Measurements from ENCODE around the gene SLC39A11.

Gene SLC39A11

DNA sequence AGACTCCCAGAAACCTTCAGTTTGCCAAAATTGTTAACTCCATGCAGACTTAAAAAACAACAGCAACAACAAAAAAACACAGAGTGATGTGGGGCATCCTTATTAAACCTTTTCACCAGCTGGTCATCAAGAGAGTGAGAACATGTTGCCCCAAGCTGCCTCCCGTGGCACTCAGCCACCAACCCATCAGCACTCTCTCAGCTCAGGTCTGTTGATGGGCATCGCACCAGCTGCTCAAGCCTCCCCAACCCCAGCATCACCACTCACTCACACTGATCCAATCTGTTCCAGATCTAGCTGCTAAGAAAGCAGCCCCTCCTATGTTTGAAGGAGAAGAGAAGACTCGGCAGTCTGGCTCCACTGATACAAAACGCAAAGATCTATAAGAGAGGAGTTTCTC lies 46.8 kb downstream of the SLC39A11 start:
- DNase-seq (ENCODE audit: low read depth in 2 of 3, low spot score in 1 of 3), result no peak

DNA sequence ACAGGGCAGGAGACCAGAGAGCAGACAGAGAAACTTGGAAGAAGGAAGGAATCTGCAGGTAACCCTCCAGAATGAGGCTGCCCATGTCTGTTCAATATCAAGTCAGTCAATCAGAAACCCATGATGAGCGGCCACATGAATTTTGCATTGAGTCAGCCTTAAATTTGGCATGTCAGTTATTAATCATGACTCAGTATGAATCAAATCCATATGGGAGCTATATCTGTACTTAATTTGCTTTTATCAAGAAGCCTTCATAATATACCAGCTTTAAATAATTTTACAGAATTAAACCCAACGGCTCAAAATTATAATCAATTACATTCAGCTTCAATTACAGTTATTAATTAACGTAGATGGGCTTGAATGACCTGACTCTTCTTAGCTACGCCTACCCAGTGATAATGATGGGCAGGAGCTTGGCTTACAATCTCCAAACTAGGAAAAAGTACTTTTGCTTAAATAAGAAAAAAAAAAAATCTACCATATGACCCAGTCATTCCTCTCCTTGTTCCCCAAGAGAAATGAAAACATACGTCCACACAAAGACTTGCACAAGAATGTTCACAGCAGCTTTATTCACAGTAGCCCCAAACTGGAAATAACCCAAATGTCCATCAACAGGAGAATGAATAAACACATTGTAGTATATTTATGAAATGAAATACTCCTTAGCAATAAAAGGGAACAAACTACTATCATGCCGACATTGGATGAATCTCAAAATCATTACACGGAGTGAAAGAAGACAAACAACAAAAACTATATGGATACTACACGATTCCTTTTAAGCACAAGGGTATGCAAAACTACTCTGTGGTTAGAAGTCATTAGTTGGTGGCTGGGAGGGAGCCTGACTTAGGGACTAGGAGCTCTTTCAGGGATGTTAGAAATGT lies 48.6 kb downstream of the SLC39A11 start:
- no peak for DNase-seq (ENCODE audit: low read depth in 2 of 3, low spot score in 1 of 3)

DNA sequence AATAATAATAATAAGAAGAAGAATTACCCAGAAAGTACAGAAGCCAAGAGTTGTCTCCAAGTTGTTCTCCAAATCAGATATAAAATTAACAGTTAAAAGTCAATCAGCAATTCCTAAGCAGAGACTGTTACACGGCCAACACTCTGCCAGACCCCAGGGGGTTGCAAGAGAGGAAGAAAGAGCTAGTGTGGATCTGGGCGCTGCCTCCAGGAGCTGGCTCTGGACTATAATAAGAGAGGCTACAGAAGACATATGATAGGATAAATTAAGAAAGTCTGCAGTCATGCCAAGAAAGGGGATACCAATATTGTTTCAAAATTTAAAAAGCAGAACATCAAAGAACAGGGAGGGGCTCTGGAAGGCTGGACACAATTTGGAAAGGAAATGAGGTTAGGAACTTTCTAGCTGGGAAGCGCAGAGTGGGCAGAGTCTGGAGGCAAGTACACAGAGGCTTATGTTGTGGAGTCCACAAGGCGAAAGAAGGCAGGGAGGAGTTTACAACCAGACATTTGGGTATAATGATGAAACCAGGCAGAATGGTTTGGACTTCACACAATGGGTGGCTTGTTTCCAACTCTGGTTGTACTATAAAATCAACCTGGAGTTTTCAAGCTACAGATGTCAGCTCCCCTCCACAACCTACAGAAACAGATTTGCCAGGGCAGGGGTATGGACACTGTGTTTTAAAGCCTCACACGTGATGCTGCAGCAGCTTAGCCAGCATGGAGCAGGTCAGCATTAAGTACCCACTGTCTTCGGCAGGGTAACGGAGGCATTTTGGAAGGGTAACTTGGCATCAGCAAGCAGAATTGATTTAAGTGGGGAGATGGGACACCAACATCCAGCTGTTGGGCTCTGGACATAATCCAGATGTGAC lies 49.4 kb downstream of the SLC39A11 start:
- DNase-seq (ENCODE audit: low read depth in 2 of 3, low spot score in 1 of 3), result no peak

DNA sequence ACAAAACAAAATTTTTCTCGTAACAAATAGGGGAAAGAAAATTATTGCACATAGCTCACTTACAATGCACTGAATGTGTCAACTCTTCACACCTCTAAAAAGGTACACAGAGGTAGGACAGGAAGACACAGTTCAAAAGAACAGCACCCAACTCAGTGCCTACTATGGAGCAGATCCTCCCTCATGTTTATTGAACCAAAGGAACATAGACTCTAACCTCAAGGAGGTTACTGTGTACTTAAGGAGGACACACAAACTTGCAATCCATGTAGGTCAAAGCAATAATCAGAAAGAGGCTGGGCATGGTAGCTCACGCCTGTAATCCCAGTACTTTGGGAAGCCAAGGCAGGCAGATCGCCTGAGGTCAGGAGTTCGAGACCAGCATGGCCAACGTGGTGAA lies 50.3 kb downstream of the SLC39A11 start:
- DNase-seq (ENCODE audit: low read depth in 2 of 3, low spot score in 1 of 3), result no peak

DNA sequence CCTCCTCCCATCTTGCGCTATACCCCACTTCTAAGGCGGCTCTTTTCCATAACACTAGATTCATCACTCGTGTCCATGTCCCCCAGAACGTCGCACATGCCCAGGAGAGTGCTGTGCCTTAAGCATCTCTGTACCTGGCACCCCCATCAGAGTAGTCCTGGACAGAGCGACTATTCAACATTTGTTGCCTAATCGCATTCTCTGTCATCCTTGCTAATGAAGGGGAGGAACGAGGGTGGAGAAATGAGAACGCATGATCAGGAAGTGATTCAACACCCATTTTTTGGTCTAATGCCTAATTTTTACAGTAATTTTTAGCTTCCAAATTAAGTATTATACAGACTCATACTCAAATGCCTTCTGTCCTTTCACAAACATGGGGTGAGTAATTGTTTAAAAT lies 53.2 kb downstream of the SLC39A11 start:
- DNase-seq (ENCODE audit: low read depth in 2 of 3, low spot score in 1 of 3), result no peak

DNA sequence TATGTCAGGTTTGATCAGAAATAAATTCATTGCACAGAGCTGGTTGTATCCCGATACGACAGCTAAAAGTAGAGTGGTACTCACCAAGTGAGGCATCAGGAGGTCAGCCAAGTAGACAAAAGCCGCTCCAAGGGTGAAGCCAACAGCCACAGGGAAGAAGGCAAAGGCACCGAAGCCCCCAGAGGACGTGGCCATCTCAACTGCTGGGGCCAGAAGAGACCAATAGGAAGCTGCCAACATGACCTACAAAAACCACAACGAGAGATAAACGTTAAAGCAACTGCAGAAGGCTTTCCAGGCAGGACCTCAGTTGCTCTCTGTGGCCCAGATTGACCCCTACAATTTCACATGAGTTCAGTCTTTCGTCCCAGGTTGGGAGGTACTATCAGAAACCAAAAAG lies 61.0 kb downstream of the SLC39A11 start:
- DNase-seq (ENCODE audit: low read depth in 2 of 3, low spot score in 1 of 3), result no peak

DNA sequence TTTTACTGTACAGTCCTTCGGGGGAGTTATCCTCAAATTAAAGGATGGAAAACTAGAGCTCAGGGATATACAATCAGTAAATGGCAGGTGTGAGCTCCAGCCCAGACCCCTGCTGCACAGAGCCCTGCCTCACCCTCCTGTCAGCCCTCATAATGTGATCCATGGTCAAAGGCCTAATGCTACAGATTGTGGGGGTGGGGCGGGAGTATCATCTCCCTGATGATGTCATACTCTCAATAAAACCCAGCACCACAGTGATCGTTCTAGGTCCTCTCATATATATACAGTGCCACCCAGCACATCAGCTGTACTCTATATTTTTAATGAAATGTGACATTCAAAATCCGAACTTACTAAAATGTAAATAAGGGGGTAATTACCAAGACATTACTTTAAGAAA lies 61.5 kb downstream of the SLC39A11 start:
- DNase-seq (ENCODE audit: low read depth in 2 of 3, low spot score in 1 of 3), result no peak

DNA sequence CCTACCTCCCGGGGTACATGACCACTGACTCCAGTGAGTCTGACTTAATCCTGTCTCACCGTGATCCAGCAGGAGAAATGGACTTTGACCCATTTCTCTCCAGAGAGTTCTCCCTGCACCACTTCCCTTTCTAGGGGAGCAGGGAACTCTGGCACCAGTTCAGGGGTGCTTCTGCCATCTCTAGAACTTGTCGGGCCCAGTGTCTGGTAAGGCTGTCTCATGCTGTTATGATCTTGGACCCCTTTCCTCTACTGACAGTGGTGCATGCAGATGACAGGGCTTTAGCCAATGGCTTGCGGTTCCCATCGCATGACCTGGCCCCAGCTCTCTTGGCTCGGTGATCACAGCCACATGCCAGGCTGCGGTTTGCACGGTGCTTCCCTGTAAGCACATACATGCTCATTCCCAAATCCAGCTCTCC lies 62.0 kb downstream of the SLC39A11 start:
- DNase-seq (ENCODE audit: low read depth in 2 of 3, low spot score in 1 of 3), result no peak

DNA sequence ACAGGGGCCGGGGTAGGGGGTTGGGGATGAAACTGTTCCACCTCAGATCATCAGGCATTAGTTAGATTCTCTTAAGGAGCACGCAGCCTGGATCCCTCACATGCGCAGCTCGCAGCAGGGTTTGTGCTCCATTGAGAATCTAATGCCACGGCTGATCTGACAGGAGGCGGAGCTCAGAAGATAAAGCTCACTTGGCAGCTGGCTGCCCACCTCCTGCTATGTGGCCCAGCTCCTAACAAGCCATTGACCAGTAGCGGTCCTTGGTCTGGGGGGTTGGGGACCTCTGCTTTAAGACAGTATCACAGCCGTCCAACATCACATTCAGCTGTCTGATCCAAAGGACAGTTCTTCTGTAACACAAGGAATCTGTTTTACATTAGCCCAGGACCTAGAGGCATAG lies 62.5 kb downstream of the SLC39A11 start:
- DNase-seq (ENCODE audit: low read depth in 2 of 3, low spot score in 1 of 3), result no peak

DNA sequence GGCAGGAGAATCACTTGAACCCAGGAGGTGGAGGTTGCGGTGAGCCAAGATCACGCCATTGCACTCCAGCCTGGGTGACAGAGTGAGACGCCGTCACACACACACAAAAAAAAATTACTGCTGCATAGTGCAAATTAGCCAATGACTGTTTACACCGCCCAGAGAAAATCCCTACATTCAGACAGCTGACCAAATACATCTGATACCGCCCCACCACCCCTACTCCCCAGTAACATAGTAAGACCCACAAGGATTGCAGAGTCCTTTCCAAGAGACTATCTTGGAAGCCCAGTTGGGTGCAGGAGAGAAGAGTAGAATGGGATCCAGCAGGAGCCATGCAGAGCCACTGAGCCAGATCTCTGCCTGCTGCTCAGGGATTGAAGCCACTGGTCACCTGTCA lies 63.5 kb downstream of the SLC39A11 start:
- DNase-seq (ENCODE audit: low read depth in 2 of 3, low spot score in 1 of 3), result no peak

DNA sequence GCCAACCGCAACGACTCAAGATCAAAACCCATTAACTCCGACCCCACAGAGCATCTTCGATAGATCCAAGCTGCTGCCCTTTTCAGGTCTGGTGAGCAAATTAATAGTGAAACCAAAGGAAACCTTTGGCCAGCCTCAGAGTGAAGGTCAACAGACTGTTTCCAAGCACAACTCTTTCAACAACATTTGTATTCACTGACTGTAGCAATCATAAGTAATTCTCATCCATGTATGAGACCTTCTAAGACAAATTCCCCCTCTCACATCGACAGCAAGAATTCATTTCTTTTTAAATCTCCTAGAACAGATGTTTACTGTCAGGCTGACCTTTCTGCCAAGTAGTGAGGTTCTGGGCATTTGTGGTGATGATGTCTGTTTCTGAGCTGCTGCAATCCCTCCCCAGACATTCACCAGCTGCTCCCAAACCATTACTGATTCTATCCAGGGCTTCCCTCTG lies 64.2 kb downstream of the SLC39A11 start:
- no peak for DNase-seq (ENCODE audit: low read depth in 2 of 3, low spot score in 1 of 3)

DNA sequence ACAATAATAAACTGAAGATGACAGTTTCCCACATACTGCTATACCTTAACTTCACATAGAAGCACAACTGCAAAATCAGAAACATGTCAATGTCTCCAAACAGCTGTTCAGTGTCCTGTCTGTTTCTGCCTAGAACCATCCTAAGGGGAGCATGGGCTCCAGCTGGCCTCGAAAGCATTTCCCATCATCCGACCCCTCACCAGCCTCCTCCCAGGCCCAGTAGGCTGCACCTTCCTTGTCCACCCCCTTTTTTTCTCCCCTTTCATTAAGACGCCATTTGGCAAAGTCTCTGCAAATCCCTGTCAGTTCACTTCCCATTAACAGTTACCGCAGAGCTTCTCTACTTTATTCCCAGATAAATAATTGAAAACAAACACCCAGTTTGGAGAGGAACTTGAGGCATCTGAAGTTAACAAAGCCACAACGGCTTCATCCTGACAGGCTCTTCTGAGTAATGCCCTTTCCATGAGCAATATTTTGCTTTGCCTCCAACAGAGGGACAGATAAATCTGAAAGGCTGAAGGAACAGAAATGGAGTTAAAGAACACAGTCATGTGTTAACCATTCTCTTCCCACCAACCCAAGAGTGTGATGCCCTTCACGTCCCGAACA lies 65.3 kb downstream of the SLC39A11 start:
- DNase-seq (ENCODE audit: low read depth in 2 of 3, low spot score in 1 of 3), result no peak

DNA sequence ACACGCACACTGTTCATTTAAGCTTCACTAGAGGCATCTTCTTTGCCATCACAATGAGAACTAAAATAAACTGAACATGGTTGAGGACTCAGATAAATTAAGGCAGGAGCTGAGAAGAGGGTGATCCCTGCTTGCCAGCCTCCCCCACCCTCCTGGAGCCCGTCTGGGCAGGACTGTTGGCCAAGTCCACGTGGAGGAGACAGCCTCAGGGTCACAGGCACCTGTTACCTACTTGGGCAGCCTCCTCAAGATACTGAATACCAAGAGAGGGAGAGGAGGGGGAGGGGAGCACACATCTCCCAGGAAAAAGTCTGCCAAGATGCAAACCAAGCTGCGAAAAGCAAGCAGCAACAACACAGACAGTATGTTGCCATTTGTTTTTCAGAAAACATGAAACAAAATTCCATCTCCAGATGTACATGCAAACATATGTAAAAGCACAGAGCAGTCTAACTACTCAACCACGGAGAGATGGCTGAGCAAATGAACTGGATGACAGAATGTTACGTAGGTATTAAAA lies 67.4 kb downstream of the SLC39A11 start:
- no peak for DNase-seq (ENCODE audit: low read depth in 2 of 3, low spot score in 1 of 3)

DNA sequence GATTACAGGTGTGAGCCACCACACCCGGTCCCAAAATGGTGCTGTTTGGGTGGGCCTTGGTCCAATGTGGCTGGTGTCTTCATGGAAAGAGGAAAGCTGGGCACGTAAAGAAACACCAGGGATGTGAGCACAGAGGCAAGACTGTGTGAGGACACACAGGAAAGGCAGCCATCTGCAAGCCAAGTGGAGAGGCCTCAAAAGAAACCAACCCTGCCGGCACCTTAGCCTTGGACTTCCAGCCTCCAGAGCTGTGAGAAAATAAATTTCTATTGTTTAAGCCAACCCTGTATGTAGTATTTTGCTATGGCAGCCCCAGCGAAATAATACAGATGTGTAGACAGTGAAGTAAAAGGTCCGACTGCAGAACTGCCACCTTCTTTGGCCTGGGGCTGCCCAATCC lies 68.7 kb downstream of the SLC39A11 start:
- DNase-seq (ENCODE audit: low read depth in 2 of 3, low spot score in 1 of 3), result no peak

DNA sequence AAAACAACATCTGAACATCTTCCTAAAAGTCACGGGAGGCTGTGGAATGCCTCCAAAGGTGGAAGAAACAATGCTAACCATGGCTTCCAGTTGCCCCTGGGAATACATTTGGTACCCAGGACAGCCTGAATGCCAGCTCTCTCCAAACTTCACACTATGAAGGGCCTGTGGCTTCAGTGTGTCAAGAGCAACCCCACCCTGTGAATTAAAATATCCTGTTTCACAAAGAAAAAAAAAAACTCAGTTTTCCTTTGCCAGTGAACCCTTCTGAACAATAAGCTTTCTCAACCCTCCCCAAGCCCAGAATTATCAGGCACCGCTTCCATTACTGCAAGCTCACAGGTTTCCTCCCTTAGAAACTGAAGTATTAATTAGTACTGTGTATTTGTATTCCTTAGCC lies 69.8 kb downstream of the SLC39A11 start:
- DNase-seq (ENCODE audit: low read depth in 2 of 3, low spot score in 1 of 3), result no peak

DNA sequence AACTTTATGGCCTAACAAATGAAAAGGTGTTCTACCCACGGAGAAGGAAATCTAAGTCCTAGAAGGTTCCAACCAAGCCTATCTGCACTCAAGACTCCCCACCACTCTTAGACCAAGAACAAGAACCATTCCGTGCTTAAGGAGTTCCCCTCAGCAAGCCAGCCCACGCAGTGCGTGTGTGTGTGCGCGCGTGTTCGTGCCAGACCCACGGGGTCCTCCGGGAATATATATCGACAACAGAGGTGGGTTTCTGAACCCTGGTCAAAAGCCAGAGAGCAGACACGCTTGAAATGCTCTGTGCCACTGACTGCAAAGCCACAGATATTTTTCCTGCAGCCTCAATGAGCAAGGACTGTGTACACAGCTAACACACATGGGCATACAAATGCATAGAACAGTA lies 70.7 kb downstream of the SLC39A11 start:
- no peak for DNase-seq (ENCODE audit: low read depth in 2 of 3, low spot score in 1 of 3)

DNA sequence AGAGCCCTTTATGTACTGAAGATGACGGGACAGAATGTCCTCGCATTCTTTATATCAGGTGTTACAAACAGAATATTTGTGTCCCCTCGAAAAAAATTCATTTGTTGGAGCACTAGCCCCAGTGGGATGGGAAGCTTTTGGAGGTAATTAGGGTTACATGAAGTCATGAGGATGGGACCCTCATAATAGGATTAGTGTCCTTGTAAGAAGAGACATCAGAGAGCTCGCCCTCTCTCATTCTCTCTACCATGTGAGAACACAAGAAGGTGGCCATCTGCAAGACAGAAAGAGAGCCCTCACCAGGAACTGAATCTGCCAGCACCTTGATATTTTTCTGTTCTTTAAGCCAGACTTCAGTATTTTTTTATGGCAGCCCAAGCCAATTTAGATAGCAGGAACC lies 72.4 kb downstream of the SLC39A11 start:
- DNase-seq (ENCODE audit: low read depth in 2 of 3, low spot score in 1 of 3), result no peak

DNA sequence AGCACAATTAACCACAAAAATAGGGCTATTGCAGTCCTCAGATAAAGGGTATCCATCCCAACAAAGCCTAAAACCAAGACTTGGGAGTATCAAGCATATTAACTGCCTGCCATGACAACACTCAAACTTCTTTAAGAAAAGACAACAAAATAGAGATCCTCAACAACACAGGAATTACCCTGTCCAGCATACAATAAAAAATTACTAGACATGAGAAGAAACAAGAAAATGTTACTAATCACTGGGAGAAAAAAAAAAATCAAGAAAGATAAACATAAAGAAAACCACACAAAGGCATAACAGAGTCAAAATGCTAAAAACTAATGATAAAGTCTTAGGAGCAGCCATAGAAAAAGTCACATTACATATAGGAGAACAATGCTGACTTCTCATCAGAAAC lies 73.9 kb downstream of the SLC39A11 start:
- DNase-seq (ENCODE audit: low read depth in 2 of 3, low spot score in 1 of 3), result no peak

DNA sequence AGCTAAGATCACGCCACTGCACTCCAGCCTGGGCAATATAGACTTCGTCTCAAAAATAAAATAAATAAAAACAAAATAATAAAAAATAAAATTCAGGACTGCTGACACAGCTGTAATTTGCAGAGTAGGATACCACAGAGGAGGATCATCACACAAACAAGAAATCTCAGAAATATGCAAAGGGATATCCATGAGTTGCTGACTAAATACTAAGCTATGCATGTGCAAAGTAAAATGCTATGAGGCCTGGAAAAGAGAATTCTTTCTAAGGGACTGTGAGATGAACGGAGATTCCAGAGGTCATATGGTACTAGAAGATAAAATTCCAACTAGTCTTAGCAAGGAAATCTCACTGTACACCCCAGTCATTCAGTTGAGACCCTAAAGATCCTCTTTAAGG lies 74.8 kb downstream of the SLC39A11 start:
- DNase-seq (ENCODE audit: low read depth in 2 of 3, low spot score in 1 of 3), result no peak

DNA sequence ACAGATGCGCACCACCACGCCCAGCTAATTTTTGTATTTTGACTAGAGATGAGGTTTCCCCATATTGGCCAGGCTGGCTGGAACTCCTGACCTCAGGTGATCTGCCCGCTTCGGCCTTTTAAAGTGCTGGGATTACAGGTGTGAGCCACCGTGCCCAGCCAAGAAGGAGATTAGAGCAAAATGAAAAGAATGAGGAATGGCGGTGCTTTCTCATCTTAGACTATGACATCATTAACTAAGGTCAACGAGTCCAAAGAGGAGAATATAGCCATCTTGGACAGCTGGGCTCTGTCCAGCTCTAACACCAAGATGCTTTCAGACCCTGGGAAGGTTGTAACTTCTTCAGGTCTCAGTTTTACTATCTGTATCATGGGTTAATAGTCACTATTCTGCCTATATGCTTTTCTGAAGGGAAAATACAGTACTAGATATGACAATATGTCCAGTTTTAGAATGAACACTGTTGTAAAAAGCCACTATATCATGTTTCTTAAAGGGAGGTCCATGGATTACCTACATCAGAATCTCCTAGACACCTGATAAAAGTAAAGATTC lies 76.7 kb downstream of the SLC39A11 start:
- DNase-seq (ENCODE audit: low read depth in 2 of 3, low spot score in 1 of 3), result no peak

Measured in stimulated activated CD4-positive, alpha-beta T cell treated with anti-CD3 and anti-CD28 coated beads, Interleukin-12 subunit alpha, Interleukin-12 subunit beta, amount 100 ng/mL, for 48 hours (primary cell).